Right lobe of liver (tissue), 6 donors: ENCODE measurements around the gene GYS2. TPM values are rescaled to one million over a fixed set of nuclear protein-coding genes. Genes with fewer than 3 reads are reported as not detected.

ENCODE experiments used
- ATAC-seq, 4 donors: fragments of 200-7000 bp; cut with Tn5 transposase; one replicate each; pipeline ENCODE4 v1.9.1; 2020; ENCODE audit warnings: mild to moderate bottlenecking in 4 of 4, moderate library complexity in 4 of 4
- DNase-seq, 3 donors: peaks; one replicate each; pipeline ENCODE4 v3.0.0-alpha.2; 2020
- H3K27ac ChIP-seq, 3 donors: fragments of 200-600 bp; one replicate each; pipeline ENCODE4 v1.8.0; 2022
- H3K27me3 ChIP-seq, 2 donors: fragments of 200-600 bp; one replicate each; pipeline ENCODE4 v1.8.0; 2022
- H3K36me3 ChIP-seq, 4 donors: fragments of 200-600 bp; sonication (generic) in 1 of 4; one replicate each; pipeline versions ENCODE4 v1.5.1 to v1.8.0; 2017 to 2022; ENCODE audit warnings: control low read depth in 1 of 4
- H3K4me1 ChIP-seq, 4 donors: fragments of 200-600 bp; sonication (generic) in 1 of 4; one replicate each; pipeline versions ENCODE4 v1.5.1 to v1.8.0; 2017 to 2022; ENCODE audit warnings: control low read depth in 1 of 4
- H3K4me3 ChIP-seq, 3 donors: fragments of 200-600 bp; one replicate each; pipeline ENCODE4 v1.8.0; 2022
- H3K9me3 ChIP-seq, 4 donors: fragments of 200-600 bp; sonication (generic) in 1 of 4; one replicate each; pipeline versions ENCODE4 v1.5.1 to v1.8.0; 2017 to 2022; ENCODE audit warnings: control low read depth in 1 of 4
- POLR2A ChIP-seq: fragments of 450-650 bp; IDR thresholded peaks from one replicate; pipeline ENCODE4 v1.6.1; 2017; ENCODE audit warnings: antibody characterized with exemption, mild to moderate bottlenecking
- WGBS: methylation state at CpG from one replicate; pipeline ENCODE4 v1.1.6; 2018; ENCODE audit warnings: low coverage, low lambda C conversion rate; ENCODE audit not compliant: insufficient coverage; ENCODE audit errors: missing lambda C conversion rate; 5-methylcytosine and 5-hydroxymethylcytosine counted together
- intact Hi-C, 2 donors: fragments of 100-400 bp; cut with DNase I; formaldehyde crosslinking; loops; one replicate each; pipeline versions ENCODE4 v1.11.2 to v1.14.1; 2022
- total RNA-seq, 6 experiments: library from RNA; depleted of rRNA in 2 of 6; stranded (reverse); fragments of >200 nt in 2 of 6; fragmentation: NEBNext Ultra II Directional in 3 of 6; extraction: Animal tissue kit (Norgen Biotek cat#: 25700) in 3 of 6; gene quantifications; one replicate each; pipeline versions ENCODE4 v1.1.0 to v1.2.4, GENCODE V29; 2016 to 2023
- TF ChIP-seq, protein P1 (sequence below), 4 donors: fragments of 200-600 bp in 3 of 4; fragments of 450-650 bp in 1 of 4; IDR thresholded peaks; one replicate each; pipeline versions ENCODE4 v1.5.1 to v1.8.0; 2016 to 2022; ENCODE audit warnings: antibody characterized with exemption in 4 of 4, mild to moderate bottlenecking in 2 of 4
- donor health status: DM: no; HTN: yes; CAD: no.
- donor health status: DM: no; HTN: no; CAD: no.
- donor health status: DM: no; HTN: no; CAD: no.
- donor health status: DM: no; HTN: yes; CAD: no.
- donor health status: DM: no; HTN: yes; CAD: no.

Gene GYS2
- total RNA-seq, 6 experiments from 2014 or later: 28.4 to 72.4 (median 47.1) TPM

DNA sequence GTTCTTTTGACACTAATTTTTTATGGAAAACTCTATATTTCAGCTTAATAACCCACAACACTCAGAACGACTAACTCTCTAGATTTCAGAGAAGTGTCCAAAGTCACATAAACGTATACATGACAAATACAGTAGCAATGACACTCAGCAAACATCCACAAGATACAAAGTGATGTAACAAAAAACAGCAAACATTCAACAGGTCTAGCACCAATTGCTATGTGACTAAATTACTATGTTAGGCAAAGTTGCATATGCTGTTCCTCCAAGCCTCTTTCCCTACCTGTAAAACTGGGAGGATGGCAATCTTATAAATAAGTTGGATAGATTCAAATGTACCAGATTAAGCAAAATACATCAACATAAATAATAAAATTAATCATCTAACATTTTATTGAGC, 104.9 kb downstream of the GYS2 start:
- Histone ChIP-seq H3K4me1 (peaks cover 0 to 24% (median 5%) of the 10 kb centered on the region in 4 donors), H3K9me3 (no peaks in the 10 kb centered on the region), H3K27me3 (no peaks in the 10 kb centered on the region), H3K4me3 (no peak overlapping the region), H3K27ac (no peak overlapping the region), H3K36me3 (peaks cover 0 to 9% (median 0%) of the 10 kb centered on the region in 4 donors)
- DNase-seq: no peak
- intact Hi-C loops: no loop called here
- 51% methylated on average over 2 of the region's 2 CpGs for WGBS
- no peak for TF ChIP-seq POLR2A
- TF ChIP-seq, protein P1, sequence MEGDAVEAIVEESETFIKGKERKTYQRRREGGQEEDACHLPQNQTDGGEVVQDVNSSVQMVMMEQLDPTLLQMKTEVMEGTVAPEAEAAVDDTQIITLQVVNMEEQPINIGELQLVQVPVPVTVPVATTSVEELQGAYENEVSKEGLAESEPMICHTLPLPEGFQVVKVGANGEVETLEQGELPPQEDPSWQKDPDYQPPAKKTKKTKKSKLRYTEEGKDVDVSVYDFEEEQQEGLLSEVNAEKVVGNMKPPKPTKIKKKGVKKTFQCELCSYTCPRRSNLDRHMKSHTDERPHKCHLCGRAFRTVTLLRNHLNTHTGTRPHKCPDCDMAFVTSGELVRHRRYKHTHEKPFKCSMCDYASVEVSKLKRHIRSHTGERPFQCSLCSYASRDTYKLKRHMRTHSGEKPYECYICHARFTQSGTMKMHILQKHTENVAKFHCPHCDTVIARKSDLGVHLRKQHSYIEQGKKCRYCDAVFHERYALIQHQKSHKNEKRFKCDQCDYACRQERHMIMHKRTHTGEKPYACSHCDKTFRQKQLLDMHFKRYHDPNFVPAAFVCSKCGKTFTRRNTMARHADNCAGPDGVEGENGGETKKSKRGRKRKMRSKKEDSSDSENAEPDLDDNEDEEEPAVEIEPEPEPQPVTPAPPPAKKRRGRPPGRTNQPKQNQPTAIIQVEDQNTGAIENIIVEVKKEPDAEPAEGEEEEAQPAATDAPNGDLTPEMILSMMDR (IDR thresholded peaks at IDR 0.05): no peak
- ATAC-seq: no peak

Other genes with a start within 250 kb of the GYS2 start
- gene IAPP, start 231.9 kb downstream of the GYS2 start, total RNA-seq: under 1 TPM in 1 of 6 experiments, not detected in 5; 0.22 TPM
- gene PYROXD1, start 167.2 kb downstream of the GYS2 start, total RNA-seq: 10 to 100 TPM in 3 of 6 experiments, 1 to 10 TPM in 3; 6.5 to 12.7 (median 10.4) TPM
- gene RECQL, start 103.2 kb downstream of the GYS2 start, total RNA-seq: 10 to 100 TPM in 4 of 6 experiments, 1 to 10 TPM in 2; 8.9 to 21.2 (median 13.1) TPM
- 10 to 100 TPM; 13.7 to 25.2 (median 18.1) TPM for gene GOLT1B, start 103.1 kb downstream of the GYS2 start, total RNA-seq
- gene SPX, start 78.6 kb downstream of the GYS2 start, total RNA-seq: 1 to 10 TPM in 2 of 6 experiments, under 1 TPM in 3, not detected in 1; 0.24 to 6.9 (median 0.56) TPM
- gene LDHB, start 53.0 kb upstream of the GYS2 start, total RNA-seq: 10 to 100 TPM; 12.4 to 28.1 (median 17.8) TPM
- gene KCNJ8, start 169.9 kb upstream of the GYS2 start, total RNA-seq: 10 to 100 TPM in 5 of 6 experiments, 1 to 10 TPM in 1; 9.1 to 37.5 (median 25.4) TPM